HEK293T (cell line): ENCODE data around the gene FKBP2.

ENCODE experiments used
- ARNT ChIP-seq: fragments of 450-650 bp; IDR thresholded peaks from 2 replicates; pipeline ENCODE4 v1.6.1; 2017; ENCODE audit warnings: mild to moderate bottlenecking
- BHLHE40 ChIP-seq: fragments of 450-650 bp; IDR thresholded peaks from 2 replicates; pipeline ENCODE4 v1.6.1; 2016; ENCODE audit warnings: mild to moderate bottlenecking, moderate library complexity, borderline replicate concordance
- CTBP1 ChIP-seq: fragments of 450-650 bp; IDR thresholded peaks from 2 replicates; pipeline ENCODE4 v1.6.1; 2016; ENCODE audit warnings: borderline replicate concordance
- ELF4 ChIP-seq: fragments of 450-650 bp; IDR thresholded peaks from 2 replicates; pipeline ENCODE4 v1.6.1; 2017; ENCODE audit warnings: antibody characterized with exemption
- FOXA1 ChIP-seq: fragments of 450-650 bp; IDR thresholded peaks from 2 replicates; pipeline ENCODE4 v1.6.1; 2016; ENCODE audit warnings: mild to moderate bottlenecking
- FOXK2 ChIP-seq: fragments of 450-650 bp; IDR thresholded peaks from 2 replicates; pipeline ENCODE4 v1.6.1; 2016; ENCODE audit warnings: mild to moderate bottlenecking
- FOXM1 ChIP-seq: fragments of 450-650 bp; IDR thresholded peaks from 2 replicates; pipeline ENCODE4 v1.6.1; 2017; ENCODE audit warnings: mild to moderate bottlenecking, borderline replicate concordance
- LEF1 ChIP-seq: fragments of 450-650 bp; IDR thresholded peaks from 2 replicates; pipeline ENCODE4 v1.6.1; 2017; ENCODE audit warnings: mild to moderate bottlenecking, borderline replicate concordance
- SP1 ChIP-seq: fragments of 450-650 bp; IDR thresholded peaks from 2 replicates; pipeline ENCODE4 v1.6.1; 2017
- SUZ12 ChIP-seq: fragments of 450-650 bp; IDR thresholded peaks from 2 replicates; pipeline ENCODE4 v1.6.1; 2016; ENCODE audit warnings: mild to moderate bottlenecking
- TARDBP ChIP-seq: fragments of 450-650 bp; IDR thresholded peaks from 2 replicates; pipeline ENCODE4 v1.6.1; 2016
- ZNF384 ChIP-seq: fragments of 450-650 bp; IDR thresholded peaks from 2 replicates; pipeline ENCODE4 v1.6.1; 2016
- TF ChIP-seq, protein P1 (sequence below): fragments of 450-650 bp; IDR thresholded peaks from 2 replicates; pipeline ENCODE4 v1.6.1; 2016

GRCh38 chr11:64223001-64223651 is 17.8 kb upstream of the FKBP2 start:
- TF ChIP-seq, protein P1, sequence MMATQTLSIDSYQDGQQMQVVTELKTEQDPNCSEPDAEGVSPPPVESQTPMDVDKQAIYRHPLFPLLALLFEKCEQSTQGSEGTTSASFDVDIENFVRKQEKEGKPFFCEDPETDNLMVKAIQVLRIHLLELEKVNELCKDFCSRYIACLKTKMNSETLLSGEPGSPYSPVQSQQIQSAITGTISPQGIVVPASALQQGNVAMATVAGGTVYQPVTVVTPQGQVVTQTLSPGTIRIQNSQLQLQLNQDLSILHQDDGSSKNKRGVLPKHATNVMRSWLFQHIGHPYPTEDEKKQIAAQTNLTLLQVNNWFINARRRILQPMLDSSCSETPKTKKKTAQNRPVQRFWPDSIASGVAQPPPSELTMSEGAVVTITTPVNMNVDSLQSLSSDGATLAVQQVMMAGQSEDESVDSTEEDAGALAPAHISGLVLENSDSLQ = no peak
- TF ChIP-seq CTBP1 = no peak
- TF ChIP-seq FOXM1 = no peak
- TF ChIP-seq BHLHE40 = no peak
- TF ChIP-seq ELF4 = no peak
- no peak for TF ChIP-seq FOXA1
- no peak for TF ChIP-seq TARDBP
- TF ChIP-seq SUZ12 = no peak
- no peak for TF ChIP-seq FOXK2
- no peak for TF ChIP-seq ZNF384
- no peak for TF ChIP-seq SP1
- TF ChIP-seq LEF1 = no peak
- TF ChIP-seq ARNT = no peak
